ENCODE results near the gene PPP1R26.

The PPP1R26 gene

DNA sequence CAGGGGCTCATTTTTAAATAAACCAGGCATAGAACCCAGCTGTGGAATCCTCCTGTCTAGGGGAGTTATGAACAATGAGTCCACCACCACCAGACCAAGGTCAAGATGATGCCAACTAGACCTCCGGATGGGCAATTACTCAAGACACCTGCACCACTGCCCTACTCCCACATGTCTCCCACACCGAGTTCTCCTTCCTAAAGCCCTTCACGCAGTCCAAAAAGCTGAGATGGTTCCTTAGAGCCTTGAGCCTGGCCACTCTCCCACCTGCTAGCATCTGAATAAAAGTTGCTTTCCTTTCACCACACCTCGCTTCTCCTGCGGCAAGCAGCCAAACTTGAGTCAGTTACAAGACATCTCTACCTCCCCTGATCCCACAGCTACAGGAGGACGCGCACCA, 15.4 kb upstream of the PPP1R26 start:
- Histone ChIP-seq H3K9me3 (ENCODE audit: low read length) (no peaks in the 10 kb centered on the region), H3K27me3 (ENCODE audit: insufficient read depth, low read length) (no peaks in the 10 kb centered on the region; the same call in 1 of the 2 replicates), H3K4me3 (ENCODE audit: low read depth, low read length, poor library complexity, severe bottlenecking) (no peak overlapping the region), H3F3A (ENCODE audit: insufficient read depth, low read length) (no peaks in the 10 kb centered on the region), H3K4me1 (ENCODE audit: insufficient read depth, low read length, severe bottlenecking) (no peaks in the 10 kb centered on the region), H3K9me2 (ENCODE audit: low read depth, low read length) (no peaks in the 10 kb centered on the region), H3K4me2 (ENCODE audit: low read length) (no peak overlapping the region), H3K79me2 (ENCODE audit: insufficient read depth, low read length) (no peaks in the 10 kb centered on the region), H4K20me1 (ENCODE audit: insufficient read depth, low read length) (no peaks in the 10 kb centered on the region), H2AFZ (ENCODE audit: low read length) (no peak overlapping the region), H3K36me3 (ENCODE audit: insufficient read depth, low read length) (no peaks in the 10 kb centered on the region), H3K9ac (ENCODE audit: low read length) (no peak overlapping the region), H3K27ac (ENCODE audit: low read depth, low read length, poor library complexity, severe bottlenecking) (no peak overlapping the region)
- no peak for TF ChIP-seq EZH2 (IDR thresholded peaks at IDR 0.05; ENCODE audit: borderline replicate concordance, low read length)
- TF ChIP-seq, protein P1, sequence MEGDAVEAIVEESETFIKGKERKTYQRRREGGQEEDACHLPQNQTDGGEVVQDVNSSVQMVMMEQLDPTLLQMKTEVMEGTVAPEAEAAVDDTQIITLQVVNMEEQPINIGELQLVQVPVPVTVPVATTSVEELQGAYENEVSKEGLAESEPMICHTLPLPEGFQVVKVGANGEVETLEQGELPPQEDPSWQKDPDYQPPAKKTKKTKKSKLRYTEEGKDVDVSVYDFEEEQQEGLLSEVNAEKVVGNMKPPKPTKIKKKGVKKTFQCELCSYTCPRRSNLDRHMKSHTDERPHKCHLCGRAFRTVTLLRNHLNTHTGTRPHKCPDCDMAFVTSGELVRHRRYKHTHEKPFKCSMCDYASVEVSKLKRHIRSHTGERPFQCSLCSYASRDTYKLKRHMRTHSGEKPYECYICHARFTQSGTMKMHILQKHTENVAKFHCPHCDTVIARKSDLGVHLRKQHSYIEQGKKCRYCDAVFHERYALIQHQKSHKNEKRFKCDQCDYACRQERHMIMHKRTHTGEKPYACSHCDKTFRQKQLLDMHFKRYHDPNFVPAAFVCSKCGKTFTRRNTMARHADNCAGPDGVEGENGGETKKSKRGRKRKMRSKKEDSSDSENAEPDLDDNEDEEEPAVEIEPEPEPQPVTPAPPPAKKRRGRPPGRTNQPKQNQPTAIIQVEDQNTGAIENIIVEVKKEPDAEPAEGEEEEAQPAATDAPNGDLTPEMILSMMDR (IDR thresholded peaks at IDR 0.05; ENCODE audit: low read length), result no peak

DNA sequence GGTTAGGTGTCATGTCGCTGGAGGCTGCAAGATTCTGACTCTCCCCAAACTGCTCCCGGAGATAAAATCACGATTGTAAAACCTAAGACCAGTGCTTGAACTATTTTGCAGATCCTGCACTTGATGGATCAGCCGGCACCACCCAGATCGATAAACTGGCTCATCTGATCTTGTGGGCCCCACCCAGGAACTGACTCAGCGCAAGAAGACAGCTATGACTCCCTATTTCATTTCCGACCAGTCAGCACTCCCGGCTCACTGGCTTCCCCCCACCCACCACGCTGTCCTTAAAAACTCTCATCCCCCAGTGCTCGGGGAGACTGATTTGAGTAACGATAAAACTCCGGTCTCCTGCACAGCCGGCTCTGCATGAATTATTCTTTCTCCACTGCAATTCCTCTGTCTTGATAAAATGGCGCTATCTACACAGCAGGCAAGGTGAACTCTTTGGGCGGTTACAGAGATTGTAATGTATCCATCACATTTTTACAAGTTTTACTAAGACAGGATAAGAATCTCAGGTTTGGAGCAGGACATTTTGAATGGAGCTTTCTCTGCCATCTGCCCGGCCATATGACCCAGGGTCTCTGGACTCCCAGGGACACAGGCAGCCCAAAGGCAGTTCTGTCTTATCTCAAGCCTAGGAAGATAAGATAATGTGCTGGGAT, 10.6 kb upstream of the PPP1R26 start:
- no peaks in the 10 kb centered on the region for H3K36me3 ChIP-seq (ENCODE audit: insufficient read depth, low read length)
- no peaks in the 10 kb centered on the region for H3F3A ChIP-seq (ENCODE audit: insufficient read depth, low read length)
- no peak overlapping the region for H2AFZ ChIP-seq (ENCODE audit: low read length)
- H3K9me2 ChIP-seq (ENCODE audit: low read depth, low read length), result no peaks in the 10 kb centered on the region
- no peak overlapping the region for H3K27ac ChIP-seq (ENCODE audit: low read depth, low read length, poor library complexity, severe bottlenecking)
- H3K79me2 ChIP-seq (ENCODE audit: insufficient read depth, low read length), result no peaks in the 10 kb centered on the region
- no peaks in the 10 kb centered on the region; the same call in 1 of the 2 replicates for H3K27me3 ChIP-seq (ENCODE audit: insufficient read depth, low read length)
- H3K9ac ChIP-seq (ENCODE audit: low read length), result no peak overlapping the region
- H3K9me3 ChIP-seq (ENCODE audit: low read length), result no peaks in the 10 kb centered on the region
- no peaks in the 10 kb centered on the region for H4K20me1 ChIP-seq (ENCODE audit: insufficient read depth, low read length)
- no peaks in the 10 kb centered on the region for H3K4me1 ChIP-seq (ENCODE audit: insufficient read depth, low read length, severe bottlenecking)
- no peak for TF ChIP-seq EZH2 (IDR thresholded peaks at IDR 0.05; ENCODE audit: borderline replicate concordance, low read length)
- TF ChIP-seq, protein P1 (IDR thresholded peaks at IDR 0.05; ENCODE audit: low read length), result no peak
- no peak overlapping the region for H3K4me3 ChIP-seq (ENCODE audit: low read depth, low read length, poor library complexity, severe bottlenecking)
- H3K4me2 ChIP-seq (ENCODE audit: low read length), result no peak overlapping the region

DNA sequence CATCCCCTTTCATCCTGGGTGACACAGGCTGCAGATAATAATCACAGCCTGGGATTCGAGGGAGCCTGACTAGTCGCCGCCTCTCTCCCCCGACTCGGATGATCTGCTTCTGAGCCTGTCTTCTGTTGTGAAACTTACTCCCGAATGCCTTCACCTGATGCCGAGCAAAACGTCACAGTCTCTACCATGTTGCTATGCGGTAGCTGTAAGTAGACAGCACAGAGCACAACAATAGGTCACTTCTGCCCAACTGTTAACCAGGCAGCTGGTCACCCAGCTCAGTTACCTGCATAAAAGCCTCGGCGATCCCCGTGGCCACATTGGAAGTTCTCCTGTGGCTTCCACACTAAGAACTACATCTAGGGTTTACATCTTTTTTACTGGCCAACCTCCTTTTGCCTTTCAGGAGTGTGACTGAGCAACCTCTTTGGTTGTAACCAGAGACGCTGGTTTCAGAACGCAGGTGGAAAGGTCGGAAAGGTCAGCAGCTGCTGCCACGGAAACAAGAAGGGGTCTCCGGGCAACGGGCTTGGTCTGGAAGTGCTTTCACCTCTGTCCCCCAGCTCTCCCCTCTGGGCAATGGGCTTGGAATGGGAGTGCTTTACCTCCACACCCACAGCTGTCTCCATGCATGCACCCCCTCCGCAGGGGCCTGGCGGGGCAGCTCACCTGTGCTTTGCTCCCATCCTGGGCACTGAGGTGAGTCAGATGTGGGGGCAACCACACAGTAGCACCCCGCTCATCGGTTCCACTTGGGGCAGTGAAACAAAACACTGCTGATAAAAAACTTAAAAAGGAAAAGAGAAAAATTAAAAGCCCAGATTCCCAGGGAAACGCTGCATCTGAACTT, 7.6 kb upstream of the PPP1R26 start:
- no peak overlapping the region for H3K4me2 ChIP-seq (ENCODE audit: low read length)

More for the DNA sequence above, 7.6 kb upstream of the PPP1R26 start:
- H3K27me3 ChIP-seq (ENCODE audit: insufficient read depth, low read length), result no peaks in the 10 kb centered on the region; the same call in 1 of the 2 replicates
- no peaks in the 10 kb centered on the region for H3K79me2 ChIP-seq (ENCODE audit: insufficient read depth, low read length)
- H3F3A ChIP-seq (ENCODE audit: insufficient read depth, low read length), result no peaks in the 10 kb centered on the region
- H3K4me1 ChIP-seq (ENCODE audit: insufficient read depth, low read length, severe bottlenecking), result no peaks in the 10 kb centered on the region
- H4K20me1 ChIP-seq (ENCODE audit: insufficient read depth, low read length), result no peaks in the 10 kb centered on the region
- H3K4me3 ChIP-seq (ENCODE audit: low read depth, low read length, poor library complexity, severe bottlenecking), result no peak overlapping the region
- H3K9me3 ChIP-seq (ENCODE audit: low read length), result no peaks in the 10 kb centered on the region
- H3K9ac ChIP-seq (ENCODE audit: low read length), result no peak overlapping the region
- TF ChIP-seq, protein P1 (IDR thresholded peaks at IDR 0.05; ENCODE audit: low read length), result no peak
- no peak for TF ChIP-seq EZH2 (IDR thresholded peaks at IDR 0.05; ENCODE audit: borderline replicate concordance, low read length)
- no peak overlapping the region for H2AFZ ChIP-seq (ENCODE audit: low read length)
- no peak overlapping the region for H3K27ac ChIP-seq (ENCODE audit: low read depth, low read length, poor library complexity, severe bottlenecking)
- H3K9me2 ChIP-seq (ENCODE audit: low read depth, low read length), result no peaks in the 10 kb centered on the region
- H3K36me3 ChIP-seq (ENCODE audit: insufficient read depth, low read length), result no peaks in the 10 kb centered on the region
